ENCODE data around the gene GLIPR1L1.

Gene GLIPR1L1, protein sequence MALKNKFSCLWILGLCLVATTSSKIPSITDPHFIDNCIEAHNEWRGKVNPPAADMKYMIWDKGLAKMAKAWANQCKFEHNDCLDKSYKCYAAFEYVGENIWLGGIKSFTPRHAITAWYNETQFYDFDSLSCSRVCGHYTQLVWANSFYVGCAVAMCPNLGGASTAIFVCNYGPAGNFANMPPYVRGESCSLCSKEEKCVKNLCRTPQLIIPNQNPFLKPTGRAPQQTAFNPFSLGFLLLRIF

DNA sequence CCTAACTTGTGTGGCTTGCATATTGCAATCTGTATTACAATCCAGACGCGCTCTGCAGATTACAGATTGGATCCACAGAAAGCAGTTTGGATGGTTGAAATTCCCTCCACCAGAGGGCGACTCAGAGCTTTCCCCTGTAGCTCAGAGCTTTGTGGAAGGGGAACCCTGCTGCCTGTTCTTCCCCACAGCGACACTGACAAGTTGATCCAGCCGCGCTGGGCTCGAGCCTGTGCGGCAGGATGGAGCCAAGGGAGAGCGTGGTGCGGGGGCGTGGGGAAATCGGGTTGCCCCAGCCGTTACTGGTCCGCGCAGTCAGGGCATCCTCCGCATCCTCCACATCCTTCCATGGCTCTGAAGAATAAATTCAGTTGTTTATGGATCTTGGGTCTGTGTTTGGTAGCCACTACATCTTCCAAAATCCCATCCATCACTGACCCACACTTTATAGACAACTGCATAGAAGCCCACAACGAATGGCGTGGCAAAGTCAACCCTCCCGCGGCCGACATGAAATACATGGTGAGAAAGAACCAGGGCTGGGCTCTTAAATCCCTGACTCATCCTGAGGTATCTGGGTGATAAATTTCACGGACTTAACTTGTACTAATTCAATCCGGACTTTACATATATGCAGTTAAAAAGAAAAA lies at the start of gene GLIPR1L1:
TSS of gene GLIPR1L1 (plus strand) at position 287 of the 647 bp plus-strand sequence. CDS start at position 346, 59 bp downstream.
- Histone ChIP-seq H2AFZ (ENCODE audit: low read length) (peak within 1 kb of the TSS; percentile 80), H4K20me1 (ENCODE audit: insufficient read depth, low read length, poor library complexity, severe bottlenecking) (no peaks in the 10 kb centered on the region), H3K9ac (ENCODE audit: low read depth, low read length, poor library complexity, severe bottlenecking) (no peak within 1 kb of the TSS), H3K27me3 (ENCODE audit: insufficient read depth, low read length, poor library complexity, severe bottlenecking) (no peaks in the 10 kb centered on the region), H3K36me3 (ENCODE audit: insufficient read depth, low read length) (no peaks in the 10 kb centered on the region), H3K9me2 (replicated peaks; ENCODE audit: low read depth, low read length) (no peaks in the 10 kb centered on the region), H3F3A (ENCODE audit: low read depth) (no peaks in the 10 kb centered on the region), H3K9me3 (ENCODE audit: insufficient read depth, low read depth, low read length) (no peaks in the 10 kb centered on the region), H3K4me1 (ENCODE audit: insufficient read depth, low read length, poor library complexity, severe bottlenecking) (peaks cover 8% of the 10 kb centered on the region), H3K79me2 (ENCODE audit: insufficient read depth, low read length) (no peaks in the 10 kb centered on the region), H3K4me2 (ENCODE audit: low read depth, low read length, poor library complexity, severe bottlenecking) (peak within 1 kb of the TSS; percentile 74), H3K4me3 (ENCODE audit: low read length, poor library complexity, severe bottlenecking) (peak within 1 kb of the TSS; percentile 63)
- peak; percentile 85 for TF ChIP-seq CTCF (conservative IDR thresholded peaks at IDR 0.05; ENCODE audit: low read length)
- no peak for TF ChIP-seq EZH2phosphoT487 (IDR thresholded peaks at IDR 0.05; ENCODE audit: borderline replicate concordance)

- Histone ChIP-seq H3K4me1 (ENCODE audit: insufficient read depth, low read length, poor library complexity, severe bottlenecking) (no peaks in the 10 kb centered on the region), H4K20me1 (ENCODE audit: insufficient read depth, low read length, poor library complexity, severe bottlenecking) (no peaks in the 10 kb centered on the region), H3K79me2 (ENCODE audit: insufficient read depth, low read length) (no peaks in the 10 kb centered on the region), H3K36me3 (ENCODE audit: insufficient read depth, low read length) (no peaks in the 10 kb centered on the region), H3K4me3 (ENCODE audit: low read length, poor library complexity, severe bottlenecking) (no peak overlapping the region), H3F3A (ENCODE audit: low read depth) (no peaks in the 10 kb centered on the region), H3K27me3 (ENCODE audit: insufficient read depth, low read length, poor library complexity, severe bottlenecking) (no peaks in the 10 kb centered on the region), H3K9ac (ENCODE audit: low read depth, low read length, poor library complexity, severe bottlenecking) (no peak overlapping the region), H2AFZ (ENCODE audit: low read length) (no peak overlapping the region), H3K4me2 (ENCODE audit: low read depth, low read length, poor library complexity, severe bottlenecking) (no peak overlapping the region), H3K9me2 (replicated peaks; ENCODE audit: low read depth, low read length) (no peaks in the 10 kb centered on the region), H3K9me3 (ENCODE audit: insufficient read depth, low read depth, low read length) (no peaks in the 10 kb centered on the region)
- TF ChIP-seq EZH2phosphoT487 (IDR thresholded peaks at IDR 0.05; ENCODE audit: borderline replicate concordance) (no peak), CTCF (conservative IDR thresholded peaks at IDR 0.05; ENCODE audit: low read length) (no peak)
Observed at GRCh38 chr12:75288860-75289259, 45.6 kb upstream of the GLIPR1L1 start.

- Histone ChIP-seq H3K79me2 (ENCODE audit: insufficient read depth, low read length) (no peaks in the 10 kb centered on the region), H3F3A (ENCODE audit: low read depth) (no peaks in the 10 kb centered on the region), H3K9me3 (ENCODE audit: insufficient read depth, low read depth, low read length) (no peaks in the 10 kb centered on the region), H3K36me3 (ENCODE audit: insufficient read depth, low read length) (no peaks in the 10 kb centered on the region), H3K4me1 (ENCODE audit: insufficient read depth, low read length, poor library complexity, severe bottlenecking) (no peaks in the 10 kb centered on the region), H3K27me3 (ENCODE audit: insufficient read depth, low read length, poor library complexity, severe bottlenecking) (no peaks in the 10 kb centered on the region), H3K9me2 (replicated peaks; ENCODE audit: low read depth, low read length) (no peaks in the 10 kb centered on the region), H4K20me1 (ENCODE audit: insufficient read depth, low read length, poor library complexity, severe bottlenecking) (no peaks in the 10 kb centered on the region), H2AFZ (ENCODE audit: low read length) (no peak overlapping the region), H3K4me3 (ENCODE audit: low read length, poor library complexity, severe bottlenecking) (no peak overlapping the region), H3K4me2 (ENCODE audit: low read depth, low read length, poor library complexity, severe bottlenecking) (no peak overlapping the region), H3K9ac (ENCODE audit: low read depth, low read length, poor library complexity, severe bottlenecking) (no peak overlapping the region)
- peak; percentile 69 for TF ChIP-seq CTCF (conservative IDR thresholded peaks at IDR 0.05; ENCODE audit: low read length)
- no peak for TF ChIP-seq EZH2phosphoT487 (IDR thresholded peaks at IDR 0.05; ENCODE audit: borderline replicate concordance)
Observed at GRCh38 chr12:75289753-75290152, 44.7 kb upstream of the GLIPR1L1 start.

All from Loucy (cell line).